ENCODE data around the gene PRDM12.

DNA sequence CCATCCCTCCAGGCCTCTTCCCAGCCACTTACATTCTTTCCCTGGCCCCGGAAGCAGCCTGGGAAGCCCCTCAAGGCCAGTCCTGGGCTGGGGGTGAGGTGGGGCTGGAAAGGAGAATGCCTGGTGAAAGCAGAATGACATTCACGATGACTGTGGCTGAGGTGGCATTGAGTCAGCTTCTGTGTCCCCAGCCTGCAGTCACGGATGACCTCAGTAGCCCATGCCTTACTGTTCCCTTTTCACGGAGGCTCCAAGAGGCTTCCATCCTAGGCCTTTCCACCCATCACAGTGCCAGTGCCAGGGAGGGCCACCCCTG, 2.7 kb downstream of the PRDM12 start:
- TF ChIP-seq, protein P1, sequence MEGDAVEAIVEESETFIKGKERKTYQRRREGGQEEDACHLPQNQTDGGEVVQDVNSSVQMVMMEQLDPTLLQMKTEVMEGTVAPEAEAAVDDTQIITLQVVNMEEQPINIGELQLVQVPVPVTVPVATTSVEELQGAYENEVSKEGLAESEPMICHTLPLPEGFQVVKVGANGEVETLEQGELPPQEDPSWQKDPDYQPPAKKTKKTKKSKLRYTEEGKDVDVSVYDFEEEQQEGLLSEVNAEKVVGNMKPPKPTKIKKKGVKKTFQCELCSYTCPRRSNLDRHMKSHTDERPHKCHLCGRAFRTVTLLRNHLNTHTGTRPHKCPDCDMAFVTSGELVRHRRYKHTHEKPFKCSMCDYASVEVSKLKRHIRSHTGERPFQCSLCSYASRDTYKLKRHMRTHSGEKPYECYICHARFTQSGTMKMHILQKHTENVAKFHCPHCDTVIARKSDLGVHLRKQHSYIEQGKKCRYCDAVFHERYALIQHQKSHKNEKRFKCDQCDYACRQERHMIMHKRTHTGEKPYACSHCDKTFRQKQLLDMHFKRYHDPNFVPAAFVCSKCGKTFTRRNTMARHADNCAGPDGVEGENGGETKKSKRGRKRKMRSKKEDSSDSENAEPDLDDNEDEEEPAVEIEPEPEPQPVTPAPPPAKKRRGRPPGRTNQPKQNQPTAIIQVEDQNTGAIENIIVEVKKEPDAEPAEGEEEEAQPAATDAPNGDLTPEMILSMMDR (conservative IDR thresholded peaks at IDR 0.05; ENCODE audit: low read depth in 2 of 2), result no peak
- TF ChIP-seq, protein P2, sequence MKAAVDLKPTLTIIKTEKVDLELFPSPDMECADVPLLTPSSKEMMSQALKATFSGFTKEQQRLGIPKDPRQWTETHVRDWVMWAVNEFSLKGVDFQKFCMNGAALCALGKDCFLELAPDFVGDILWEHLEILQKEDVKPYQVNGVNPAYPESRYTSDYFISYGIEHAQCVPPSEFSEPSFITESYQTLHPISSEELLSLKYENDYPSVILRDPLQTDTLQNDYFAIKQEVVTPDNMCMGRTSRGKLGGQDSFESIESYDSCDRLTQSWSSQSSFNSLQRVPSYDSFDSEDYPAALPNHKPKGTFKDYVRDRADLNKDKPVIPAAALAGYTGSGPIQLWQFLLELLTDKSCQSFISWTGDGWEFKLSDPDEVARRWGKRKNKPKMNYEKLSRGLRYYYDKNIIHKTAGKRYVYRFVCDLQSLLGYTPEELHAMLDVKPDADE (IDR thresholded peaks at IDR 0.05), result no peak
- TF ChIP-seq, protein P3, sequence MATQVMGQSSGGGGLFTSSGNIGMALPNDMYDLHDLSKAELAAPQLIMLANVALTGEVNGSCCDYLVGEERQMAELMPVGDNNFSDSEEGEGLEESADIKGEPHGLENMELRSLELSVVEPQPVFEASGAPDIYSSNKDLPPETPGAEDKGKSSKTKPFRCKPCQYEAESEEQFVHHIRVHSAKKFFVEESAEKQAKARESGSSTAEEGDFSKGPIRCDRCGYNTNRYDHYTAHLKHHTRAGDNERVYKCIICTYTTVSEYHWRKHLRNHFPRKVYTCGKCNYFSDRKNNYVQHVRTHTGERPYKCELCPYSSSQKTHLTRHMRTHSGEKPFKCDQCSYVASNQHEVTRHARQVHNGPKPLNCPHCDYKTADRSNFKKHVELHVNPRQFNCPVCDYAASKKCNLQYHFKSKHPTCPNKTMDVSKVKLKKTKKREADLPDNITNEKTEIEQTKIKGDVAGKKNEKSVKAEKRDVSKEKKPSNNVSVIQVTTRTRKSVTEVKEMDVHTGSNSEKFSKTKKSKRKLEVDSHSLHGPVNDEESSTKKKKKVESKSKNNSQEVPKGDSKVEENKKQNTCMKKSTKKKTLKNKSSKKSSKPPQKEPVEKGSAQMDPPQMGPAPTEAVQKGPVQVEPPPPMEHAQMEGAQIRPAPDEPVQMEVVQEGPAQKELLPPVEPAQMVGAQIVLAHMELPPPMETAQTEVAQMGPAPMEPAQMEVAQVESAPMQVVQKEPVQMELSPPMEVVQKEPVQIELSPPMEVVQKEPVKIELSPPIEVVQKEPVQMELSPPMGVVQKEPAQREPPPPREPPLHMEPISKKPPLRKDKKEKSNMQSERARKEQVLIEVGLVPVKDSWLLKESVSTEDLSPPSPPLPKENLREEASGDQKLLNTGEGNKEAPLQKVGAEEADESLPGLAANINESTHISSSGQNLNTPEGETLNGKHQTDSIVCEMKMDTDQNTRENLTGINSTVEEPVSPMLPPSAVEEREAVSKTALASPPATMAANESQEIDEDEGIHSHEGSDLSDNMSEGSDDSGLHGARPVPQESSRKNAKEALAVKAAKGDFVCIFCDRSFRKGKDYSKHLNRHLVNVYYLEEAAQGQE (IDR thresholded peaks at IDR 0.05; ENCODE audit: unreplicated experiment), result no peak
- TF ChIP-seq NANOG (IDR thresholded peaks at IDR 0.05; ENCODE audit: borderline replicate concordance), result no peak
- TF ChIP-seq EZH2 (IDR thresholded peaks at IDR 0.05; ENCODE audit: low read depth, unreplicated experiment), result peak; percentile 51
- TF ChIP-seq EZH2phosphoT487 (IDR thresholded peaks at IDR 0.05; ENCODE audit: unreplicated experiment), result no peak

Data from GM23338 (cell line).